Measurements from ENCODE around the gene NPIPA8.
"Not testable (repeated sequence)": the region's sequence is repeated elsewhere in the genome, so short reads cannot be mapped to it uniquely, and the experiment has no call there.

NPIPA8 gene

DNA sequence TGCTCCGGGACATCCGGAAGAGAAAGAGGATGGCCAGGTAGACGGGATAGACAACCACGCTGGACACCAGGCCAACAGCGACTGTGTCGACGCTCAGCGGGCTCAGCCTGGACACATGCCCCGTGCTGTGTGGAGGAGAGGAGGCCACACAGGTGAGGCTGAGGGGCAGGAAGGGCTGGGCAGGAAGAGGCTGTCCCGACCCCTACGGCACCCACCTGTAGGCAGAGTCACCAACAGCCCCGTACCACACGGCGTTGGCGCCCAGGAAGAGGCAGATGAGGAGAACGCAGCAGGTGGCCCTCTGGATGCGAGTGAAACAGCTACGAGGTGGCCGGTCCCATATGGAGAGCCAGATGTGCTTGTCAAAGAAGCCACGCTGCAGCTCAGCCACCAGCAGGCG lies at the start of gene NPIPA8:
Gene NPIPA8 (minus strand): TSS at position 101 of the 400 bp plus-strand sequence. CDS start 4,074 bp downstream, outside the sequence.
- DNase-seq = not testable (repeated sequence)

DNA sequence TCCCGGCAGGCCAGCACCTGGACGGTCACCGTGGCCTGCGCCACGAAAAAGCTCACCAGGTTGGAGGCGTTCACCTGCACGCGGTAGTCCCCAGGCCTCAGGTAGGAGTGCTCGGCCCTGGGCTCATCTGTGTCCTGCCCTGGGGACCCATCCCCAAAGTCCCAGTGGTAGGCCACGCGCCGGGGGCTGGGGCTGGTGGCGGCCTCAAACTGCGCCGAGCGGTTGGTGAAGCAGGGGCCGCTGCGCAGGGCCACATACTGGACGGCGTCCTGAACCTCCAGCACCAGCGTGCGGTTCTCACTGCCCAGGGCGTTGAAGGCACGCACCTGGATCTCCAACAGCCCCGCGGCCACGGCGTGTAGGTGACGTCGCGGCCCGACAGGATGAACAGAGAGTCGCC lies 48.7 kb upstream of the NPIPA8 start:
- DNase-seq = not testable (repeated sequence)

DNA sequence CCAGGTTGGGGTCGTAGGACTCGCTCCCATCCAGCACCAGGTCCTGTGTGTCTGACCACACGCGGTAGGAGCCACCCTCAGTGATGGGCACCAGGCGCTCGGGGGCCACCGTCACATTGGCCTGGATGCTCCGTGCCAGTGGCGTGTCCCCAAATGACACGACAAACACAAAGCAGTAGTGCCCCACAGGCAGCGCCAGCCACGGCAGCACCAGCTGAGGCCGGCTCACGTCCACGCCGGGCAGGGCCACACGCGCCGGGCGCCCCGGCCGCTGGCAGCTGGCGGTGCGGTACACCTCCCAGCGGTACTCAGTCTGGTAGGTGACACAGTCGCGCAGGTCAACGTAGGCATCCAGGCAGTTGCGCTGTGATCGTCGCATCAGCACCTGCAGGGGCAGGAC lies 48.3 kb upstream of the NPIPA8 start:
- DNase-seq = not testable (repeated sequence)

DNA sequence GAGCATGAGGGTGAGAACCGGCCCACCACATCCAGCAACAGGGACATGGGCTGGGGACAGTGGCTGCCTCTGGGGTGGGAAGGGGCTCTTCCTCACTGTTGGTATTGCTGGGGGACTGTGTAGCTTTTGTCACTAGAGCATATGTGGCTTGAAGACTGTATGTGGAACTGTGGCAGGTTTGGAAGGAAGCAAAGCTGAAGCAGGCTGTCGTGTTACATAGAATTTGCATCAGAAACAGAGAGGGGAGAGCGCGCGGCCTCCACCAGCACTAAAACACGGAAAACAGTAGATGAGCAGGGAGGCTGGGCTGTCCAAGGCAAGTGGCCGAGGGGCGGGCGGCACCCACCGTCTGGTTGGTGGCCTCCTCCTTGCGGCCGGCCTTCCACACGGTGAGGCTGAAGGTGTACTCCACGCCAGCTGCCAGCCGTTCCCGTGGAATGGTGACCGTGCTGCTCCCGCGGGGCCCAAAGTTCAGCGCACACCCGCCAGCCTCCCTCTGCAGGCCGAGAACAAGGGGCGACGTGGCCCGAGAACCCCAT lies 47.6 kb upstream of the NPIPA8 start:
- not testable (repeated sequence) for DNase-seq

DNA sequence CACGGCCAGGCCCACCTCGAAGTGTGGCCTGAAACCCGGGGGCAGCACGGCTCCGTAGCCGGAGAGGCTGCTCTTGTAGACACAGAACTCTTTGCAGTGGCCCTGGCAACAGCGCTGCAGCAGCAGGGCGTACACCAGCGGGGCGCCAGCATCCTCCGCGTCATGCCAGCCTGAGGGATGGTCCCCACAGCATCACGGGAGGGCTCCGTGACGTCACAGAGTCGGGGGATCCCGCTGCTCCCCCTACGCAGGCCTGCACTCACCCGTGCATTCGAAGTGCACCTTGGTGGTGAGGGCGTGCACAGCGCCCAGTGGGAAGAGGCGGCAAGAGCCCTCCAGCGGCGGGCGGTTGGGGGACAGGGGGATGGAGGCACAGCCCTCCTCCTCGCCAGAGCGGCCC lies 46.2 kb upstream of the NPIPA8 start:
- DNase-seq = not testable (repeated sequence)

DNA sequence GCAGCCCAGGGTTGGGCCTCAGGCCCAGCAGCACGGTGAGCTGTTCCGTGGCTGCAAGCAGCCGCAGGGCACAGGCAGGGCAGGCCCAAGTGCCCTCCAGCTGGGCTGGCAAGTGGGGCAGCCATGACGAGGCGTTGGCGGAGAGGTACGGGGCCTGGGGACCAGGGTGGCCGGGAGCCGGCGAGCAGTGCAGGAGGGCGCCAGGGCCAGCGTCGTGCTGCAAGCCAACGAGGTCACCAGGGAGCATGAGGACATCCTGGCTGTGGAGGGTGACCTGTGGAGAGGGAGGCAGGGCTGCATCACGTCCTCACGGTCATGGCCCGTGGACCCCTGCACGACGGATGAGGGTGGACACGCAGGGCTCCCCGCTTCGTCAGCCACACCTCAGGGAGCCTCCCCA lies 11.2 kb upstream of the NPIPA8 start:
- not testable (repeated sequence) for DNase-seq

DNA sequence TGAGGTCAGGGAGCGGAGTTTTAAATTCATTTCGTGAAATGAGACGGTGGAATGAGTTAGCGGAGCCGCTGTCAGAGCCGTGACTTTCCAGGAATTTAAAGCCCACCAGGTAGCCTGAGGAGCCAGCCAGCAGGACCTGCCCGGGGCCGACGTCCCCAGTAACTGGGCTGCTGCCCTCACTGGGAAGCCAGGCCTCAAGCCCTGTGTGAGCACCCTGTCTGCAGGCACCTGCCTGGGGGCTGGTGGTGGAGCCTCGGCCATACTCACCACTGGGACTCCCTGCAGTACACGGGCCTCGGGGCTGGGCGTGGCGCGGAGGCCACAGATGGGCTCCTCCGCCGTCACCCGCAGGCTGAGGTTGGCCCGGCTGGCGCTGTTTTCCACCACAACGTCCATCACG lies 10.5 kb upstream of the NPIPA8 start:
- not testable (repeated sequence) for DNase-seq

DNA sequence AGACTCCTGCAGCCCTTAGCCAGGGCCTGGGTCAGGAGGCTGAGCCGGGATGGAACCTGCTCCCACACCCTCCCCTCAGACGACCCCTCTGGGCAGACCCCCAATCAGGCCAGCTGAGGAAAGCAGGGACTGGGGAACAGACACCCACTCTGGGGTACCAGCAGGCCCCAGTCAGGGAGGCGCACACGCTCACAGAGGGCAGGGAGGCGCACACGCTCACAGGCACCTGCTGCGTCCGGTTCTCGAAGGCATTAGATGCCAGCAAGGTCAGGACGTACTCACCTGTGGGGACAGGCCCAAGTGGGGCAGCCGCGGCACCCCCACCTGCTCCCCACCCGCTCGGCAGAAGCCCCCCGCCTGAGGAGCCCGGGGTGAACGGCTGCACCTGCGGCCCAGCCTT lies 8.1 kb upstream of the NPIPA8 start:
- not testable (repeated sequence) for DNase-seq

DNA sequence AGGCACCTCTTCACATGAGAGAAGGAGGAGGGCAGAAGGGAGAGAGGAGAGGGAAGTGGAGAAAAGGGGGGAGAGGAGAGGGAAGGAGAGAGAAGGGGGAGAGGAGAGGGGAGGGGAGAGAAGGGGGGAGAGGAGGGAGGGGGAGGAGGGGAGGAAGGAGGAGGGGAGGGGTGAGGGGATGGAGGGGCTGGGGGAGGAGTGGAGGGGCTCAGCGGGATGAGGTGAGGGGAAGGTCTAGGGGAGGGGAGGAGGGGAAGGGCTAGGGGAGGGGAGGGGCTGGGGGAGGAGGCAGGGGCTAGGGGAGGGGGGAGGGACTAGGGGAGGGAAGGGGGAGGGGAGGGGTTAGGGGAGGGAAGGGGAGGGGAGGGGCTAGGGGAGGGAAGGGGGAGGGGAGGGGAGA lies 5.5 kb upstream of the NPIPA8 start:
- DNase-seq = not testable (repeated sequence)

DNA sequence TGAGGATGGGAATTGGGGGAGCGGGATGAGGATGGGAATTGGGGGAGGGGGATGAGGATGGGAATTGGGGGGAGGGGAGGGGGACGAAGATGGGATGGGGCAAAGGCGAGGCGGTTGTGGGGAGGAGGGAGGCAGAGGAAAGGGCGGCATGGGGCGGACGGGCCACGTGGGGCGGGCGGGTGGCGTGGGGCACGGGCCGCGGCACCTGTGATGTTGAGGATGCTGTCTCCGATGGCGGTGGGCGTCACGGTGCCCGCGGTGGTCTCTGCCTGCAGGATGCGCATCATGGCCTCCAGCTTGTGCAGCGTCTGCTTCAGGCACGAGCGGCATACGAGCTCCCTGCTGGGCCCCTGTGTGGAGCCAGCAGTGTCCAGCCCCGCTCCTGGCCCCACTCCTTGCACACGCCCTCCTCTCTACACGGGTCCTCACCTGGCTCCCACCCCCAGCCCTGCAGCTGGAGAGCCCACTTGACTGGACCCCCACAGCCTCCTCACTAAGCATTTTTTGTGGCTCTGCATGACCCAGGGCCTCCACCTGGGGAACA lies 5.0 kb upstream of the NPIPA8 start:
- not testable (repeated sequence) for DNase-seq

DNA sequence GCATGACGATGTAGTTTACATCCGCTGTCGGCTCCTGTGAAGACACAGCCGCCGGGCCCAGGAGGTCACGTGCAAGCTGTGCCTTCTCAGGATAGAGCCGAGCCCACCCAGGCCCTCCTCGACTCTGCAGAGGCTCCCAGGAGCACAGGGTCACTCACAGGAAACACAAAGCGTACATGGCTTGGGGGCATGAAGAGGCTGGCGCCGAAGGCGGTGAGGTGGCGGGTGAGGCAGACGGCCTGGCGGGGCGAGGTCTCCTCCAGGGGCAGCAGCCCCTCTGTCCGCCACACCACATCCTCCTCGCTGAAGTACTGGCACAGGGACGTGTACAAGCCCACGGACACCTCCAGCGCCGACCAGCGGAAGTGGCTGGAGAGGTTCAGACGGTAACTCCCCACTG lies 2.7 kb upstream of the NPIPA8 start:
- DNase-seq = not testable (repeated sequence)

DNA sequence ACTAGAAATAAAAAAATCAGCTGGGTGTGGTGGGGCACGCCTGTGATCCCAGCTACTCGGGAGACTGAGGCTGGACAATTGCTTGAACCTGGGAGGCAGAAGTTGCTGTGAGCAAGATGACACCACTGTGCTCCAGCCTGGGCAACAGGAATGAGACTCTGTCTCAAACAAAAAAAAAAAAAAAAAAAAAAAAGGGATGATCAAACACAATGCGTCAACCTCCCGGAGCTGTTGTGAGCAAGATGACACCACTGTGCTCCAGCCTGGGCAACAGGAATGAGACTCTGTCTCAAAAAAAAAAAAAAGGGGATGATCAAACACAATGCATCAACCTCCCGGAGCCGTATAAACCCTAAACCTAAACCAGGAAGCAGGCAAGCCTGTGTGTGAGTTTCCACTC lies 24.7 kb downstream of the NPIPA8 start:
- DNase-seq = not testable (repeated sequence)

DNA sequence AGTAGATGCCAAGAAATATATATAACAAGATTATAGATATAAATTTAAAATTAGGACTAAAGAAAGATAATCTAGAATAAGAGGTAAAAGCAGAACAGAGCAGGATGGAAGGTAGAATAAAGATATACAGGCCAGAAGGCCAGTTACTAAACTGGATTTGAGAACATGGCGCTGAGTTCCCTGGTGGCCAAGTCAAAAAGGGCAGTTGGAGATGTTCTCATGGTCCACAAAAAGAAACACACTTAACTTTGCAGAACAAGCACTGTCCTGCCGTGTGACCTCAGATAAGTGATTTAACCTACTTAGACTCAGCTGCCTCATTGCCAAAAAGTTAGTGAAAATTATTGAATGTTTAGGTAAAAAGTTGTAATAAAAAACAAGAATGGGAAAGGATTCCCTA lies 27.4 kb downstream of the NPIPA8 start:
- not testable (repeated sequence) for DNase-seq

DNA sequence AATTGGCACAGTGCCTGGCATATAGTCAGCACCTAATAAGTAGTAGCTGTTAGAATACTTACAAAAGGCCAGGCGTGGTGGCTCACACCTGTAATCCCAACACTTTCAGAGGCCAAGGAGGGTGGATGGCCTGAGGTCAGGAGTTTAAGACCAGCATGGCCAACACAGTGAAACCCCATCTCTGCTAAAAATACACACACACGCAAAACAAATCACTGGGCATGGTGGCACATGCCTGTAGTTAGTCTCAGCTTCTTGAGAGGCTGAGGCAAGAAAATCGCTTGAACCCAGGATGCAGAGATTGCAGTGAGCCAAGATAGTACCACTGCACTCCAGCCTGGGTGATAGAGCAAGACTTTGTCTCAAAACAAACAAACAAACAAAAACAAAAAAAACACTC lies 29.3 kb downstream of the NPIPA8 start:
- not testable (repeated sequence) for DNase-seq

DNA sequence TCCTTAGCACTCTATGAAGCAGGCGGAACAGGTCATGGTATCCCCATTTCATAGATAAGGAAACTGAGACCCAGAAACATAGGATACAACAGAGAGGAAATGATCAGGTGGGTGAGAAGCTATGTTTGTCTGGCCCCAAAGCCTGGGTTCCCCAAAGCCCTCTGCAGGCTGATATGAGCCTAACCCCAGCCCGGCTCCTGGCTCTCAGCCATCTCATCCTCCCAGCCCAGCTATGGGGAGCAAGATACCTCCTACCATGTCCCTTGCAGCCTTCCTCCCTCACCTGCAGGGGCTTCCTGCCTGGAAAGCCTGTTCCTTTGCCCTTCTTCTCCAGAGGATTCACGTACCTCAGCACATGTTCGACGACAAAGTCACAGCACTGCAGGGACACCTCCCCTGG lies 30.5 kb downstream of the NPIPA8 start:
- not testable (repeated sequence) for DNase-seq

DNA sequence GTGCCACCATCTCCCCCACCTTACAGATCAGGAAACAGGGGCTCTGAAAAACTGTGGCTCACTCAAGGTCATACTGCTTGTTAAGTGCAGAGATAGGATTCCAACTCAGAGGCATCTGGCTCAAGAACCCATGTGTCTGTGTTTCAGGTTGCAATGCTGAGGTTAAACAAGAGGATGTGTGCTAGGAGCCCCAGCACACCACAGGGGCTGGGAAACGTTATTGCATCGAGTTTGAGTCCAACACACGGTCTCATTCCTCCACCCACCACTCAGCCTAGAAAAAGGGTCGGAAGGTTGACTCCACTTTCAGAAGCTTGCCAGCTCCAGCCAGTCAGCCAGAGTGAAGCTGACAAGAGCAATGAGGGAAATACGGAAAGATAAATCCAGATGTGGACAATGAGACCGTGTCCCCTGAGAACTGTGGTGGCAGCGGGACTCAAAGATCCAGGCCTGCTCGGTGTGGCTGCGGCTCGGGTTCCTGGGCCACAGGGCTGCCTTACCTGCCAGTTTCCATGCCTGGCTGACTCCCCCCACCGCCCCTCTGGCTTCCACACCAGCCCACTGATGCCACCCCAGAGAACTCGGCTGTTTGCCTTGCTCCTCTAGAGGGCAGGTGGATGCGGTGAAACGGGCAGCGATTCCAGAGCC lies 33.4 kb downstream of the NPIPA8 start:
- not testable (repeated sequence) for DNase-seq

DNA sequence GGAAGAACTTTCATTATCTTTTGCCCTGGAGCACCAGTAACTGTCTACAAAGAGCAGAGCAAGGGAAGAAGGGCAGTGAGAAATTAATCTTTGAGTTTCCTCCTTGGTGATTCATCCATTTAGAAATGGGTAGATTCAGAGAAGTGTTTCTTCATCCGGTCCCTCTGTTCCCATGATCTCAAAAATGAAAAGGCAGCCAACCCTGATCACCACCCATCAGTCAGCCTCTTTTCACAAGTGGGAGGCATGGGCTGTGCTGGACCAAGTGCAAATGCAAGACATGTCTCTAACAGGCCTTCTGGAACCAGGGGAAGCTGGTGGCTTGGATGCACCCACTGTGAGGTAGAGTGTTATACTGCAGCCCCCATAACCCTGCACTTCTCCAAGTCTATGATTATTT lies 38.8 kb downstream of the NPIPA8 start:
- DNase-seq = not testable (repeated sequence)

DNA sequence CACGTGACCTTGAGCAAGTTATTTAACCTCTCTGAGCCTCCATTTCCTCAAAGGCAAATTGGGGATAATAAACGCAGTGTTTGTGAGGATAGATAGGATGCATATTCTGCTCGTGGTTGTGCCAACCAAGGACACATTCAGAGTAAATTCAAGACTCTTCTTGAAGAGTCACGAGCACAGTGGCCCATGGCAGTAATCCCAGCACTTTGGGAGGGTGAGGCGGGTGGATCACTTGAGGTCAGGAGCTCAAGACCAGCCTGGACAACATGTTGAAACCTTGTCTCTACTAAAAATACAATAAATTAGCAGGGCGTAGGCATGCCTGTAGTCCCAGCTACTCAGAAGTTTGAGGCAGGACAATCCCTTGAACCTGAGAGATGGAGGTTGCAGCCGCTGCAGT lies 39.6 kb downstream of the NPIPA8 start:
- DNase-seq = not testable (repeated sequence)

DNA sequence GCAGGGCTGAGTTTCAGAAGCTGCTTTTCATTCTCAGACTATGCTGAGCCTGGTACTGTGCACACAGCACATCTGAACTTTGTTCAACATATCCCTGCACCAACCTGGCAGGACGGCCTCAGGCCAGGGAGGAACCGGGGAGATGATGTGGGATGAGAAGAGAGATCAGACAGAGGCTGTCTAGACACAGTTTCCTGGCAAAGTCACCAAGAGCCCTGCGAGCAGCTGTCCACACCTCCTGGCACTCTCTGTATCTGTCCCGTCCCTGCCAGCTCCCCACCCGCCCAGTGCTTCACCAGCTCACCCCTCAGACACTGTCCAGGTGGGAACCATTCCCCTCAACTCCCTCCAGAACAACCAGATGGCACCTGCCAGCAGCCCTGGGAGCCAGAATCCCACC lies 42.2 kb downstream of the NPIPA8 start:
- DNase-seq = not testable (repeated sequence)

DNA sequence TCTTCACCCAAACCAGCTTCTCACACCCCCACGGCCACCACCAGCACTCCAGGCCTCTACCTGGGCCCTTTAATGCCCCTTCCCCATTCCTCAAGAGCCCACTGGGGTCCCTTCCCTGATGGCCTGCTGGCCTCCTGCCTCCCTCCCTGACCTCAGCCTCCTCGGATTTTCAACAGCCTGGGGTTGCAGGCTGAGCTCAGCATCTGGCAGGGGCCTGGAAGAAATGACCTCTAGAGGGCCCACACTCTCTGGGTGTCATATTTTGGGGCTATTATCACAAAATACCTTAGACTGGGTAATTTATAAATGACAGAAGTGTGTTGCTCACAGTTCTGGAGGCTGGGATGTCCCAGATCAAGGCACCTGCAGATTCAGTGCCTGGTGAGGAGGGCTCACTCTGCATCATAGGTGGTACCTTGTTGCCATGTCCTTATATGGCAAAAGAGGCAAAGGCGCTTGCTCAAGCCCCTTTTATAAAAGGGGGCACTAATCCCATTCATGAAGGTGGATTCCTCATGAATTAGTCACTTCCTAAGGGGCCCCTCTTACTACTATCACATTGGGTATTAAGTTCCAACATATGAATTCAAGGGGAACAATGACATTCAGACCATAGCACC lies 43.1 kb downstream of the NPIPA8 start:
- not testable (repeated sequence) for DNase-seq

DNA sequence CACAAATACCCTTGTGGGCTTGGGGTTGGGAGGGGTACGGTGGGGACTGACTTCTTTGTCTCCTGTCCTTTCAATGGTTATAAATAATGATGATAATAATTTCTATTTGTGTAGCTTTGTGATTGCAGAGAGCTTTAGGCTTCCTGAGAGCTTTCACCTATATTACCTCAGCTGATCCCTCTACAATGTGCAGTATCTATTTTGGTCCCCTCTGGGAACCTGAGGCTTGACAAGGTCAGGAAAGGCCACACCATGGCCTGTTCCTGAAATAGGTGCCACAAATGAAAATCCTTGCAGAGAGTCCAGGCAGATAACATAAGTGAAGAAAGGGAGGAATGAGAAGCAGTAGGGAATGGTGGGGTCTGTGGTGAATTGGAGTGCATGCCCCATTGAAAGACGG lies 45.6 kb downstream of the NPIPA8 start:
- not testable (repeated sequence) for DNase-seq

DNA sequence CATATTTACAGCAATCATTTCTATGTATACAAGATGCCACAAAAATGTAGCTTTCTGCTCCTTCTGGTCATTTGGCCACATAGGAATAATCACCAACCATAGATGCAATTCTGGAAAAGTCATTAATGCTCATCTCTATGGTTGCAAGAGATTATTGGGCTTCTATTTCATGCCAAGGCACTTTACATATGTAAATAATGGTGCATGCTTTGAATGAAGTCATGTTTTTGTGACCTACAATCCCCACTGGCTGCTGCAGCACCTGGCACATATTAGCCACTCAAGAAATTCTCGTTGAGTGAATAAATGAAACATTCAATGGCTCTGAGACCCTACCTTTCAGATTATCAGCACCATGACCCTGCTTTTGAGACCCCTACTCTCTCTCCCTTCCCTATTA lies 50.2 kb downstream of the NPIPA8 start:
- DNase-seq = not testable (repeated sequence)

DNA sequence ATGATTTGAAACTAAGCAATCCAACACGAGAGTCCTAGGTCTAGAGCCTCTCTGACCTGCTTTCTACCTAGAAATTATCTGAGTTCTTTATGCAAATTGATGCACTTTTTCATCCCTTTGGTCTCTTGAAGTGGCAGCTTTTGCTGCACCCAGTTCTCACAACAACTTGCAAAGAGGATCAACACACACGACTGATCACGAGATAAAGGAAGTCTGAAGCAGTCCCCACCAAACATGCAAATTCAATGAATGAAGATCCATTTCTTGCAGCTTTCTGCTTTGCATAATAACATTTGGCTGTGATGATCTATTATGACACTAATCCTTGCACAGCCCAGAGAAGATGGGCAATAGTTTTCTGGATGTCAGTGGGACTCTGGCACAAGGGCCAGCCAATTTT lies 56.2 kb downstream of the NPIPA8 start:
- DNase-seq = not testable (repeated sequence)

All from nucleus accumbens (tissue), 56 donors.